ENCODE results near the gene ADNP2.

ADNP2 gene

GRCh38 chr18:80172056-80172455 is 63.0 kb downstream of the ADNP2 start:
- no peak for DNase-seq (ENCODE audit: low read depth)

- DNase-seq (ENCODE audit: low read depth): no peak
Observed at GRCh38 chr18:80173060-80173459, 64.0 kb downstream of the ADNP2 start.

GRCh38 chr18:80175451-80176204 is 66.6 kb downstream of the ADNP2 start:
- DNase-seq (ENCODE audit: low read depth): no peak

GRCh38 chr18:80176334-80177073 is 67.4 kb downstream of the ADNP2 start:
- no peak for DNase-seq (ENCODE audit: low read depth)

- no peak for DNase-seq (ENCODE audit: low read depth)
Observed at GRCh38 chr18:80177128-80177527, 68.1 kb downstream of the ADNP2 start.

GRCh38 chr18:80178935-80179818 is 70.1 kb downstream of the ADNP2 start:
- DNase-seq (ENCODE audit: low read depth): no peak

GRCh38 chr18:80179857-80180558 is 70.9 kb downstream of the ADNP2 start:
- DNase-seq (ENCODE audit: low read depth): no peak

- no peak for DNase-seq (ENCODE audit: low read depth)
Observed at GRCh38 chr18:80180778-80181564, 71.9 kb downstream of the ADNP2 start.

GRCh38 chr18:80181642-80182461 is 72.8 kb downstream of the ADNP2 start:
- no peak for DNase-seq (ENCODE audit: low read depth)

- DNase-seq (ENCODE audit: low read depth): no peak
Observed at GRCh38 chr18:80182855-80183254, 73.8 kb downstream of the ADNP2 start.

- no peak for DNase-seq (ENCODE audit: low read depth)
Observed at GRCh38 chr18:80183273-80184050, 74.4 kb downstream of the ADNP2 start.

GRCh38 chr18:80184243-80184772 is 75.2 kb downstream of the ADNP2 start:
- no peak for DNase-seq (ENCODE audit: low read depth)

- no peak for DNase-seq (ENCODE audit: low read depth)
Observed at GRCh38 chr18:80185545-80185944, 76.5 kb downstream of the ADNP2 start.

GRCh38 chr18:80187956-80188642 is 79.0 kb downstream of the ADNP2 start:
- no peak for DNase-seq (ENCODE audit: low read depth)

GRCh38 chr18:80188643-80189530 is 79.8 kb downstream of the ADNP2 start:
- DNase-seq (ENCODE audit: low read depth): no peak

- DNase-seq (ENCODE audit: low read depth): no peak
Observed at GRCh38 chr18:80189531-80189865, 80.4 kb downstream of the ADNP2 start.
